K562 (cell line): ENCODE data around the gene ING4. TPM values are rescaled to one million over a fixed set of nuclear protein-coding genes. Genes with fewer than 3 reads are reported as not detected.

Experiments used
- CBX1 ChIP-seq: sonication (generic); IDR thresholded peaks from 2 replicates; pipeline ENCODE4 v1.6.1; 2016; ENCODE audit warnings: antibody characterized with exemption, low read depth, mild to moderate bottlenecking
- KDM4B ChIP-seq, 2 experiments: fragments of 450-650 bp in 1 of 2; sonication (generic) in 1 of 2; IDR thresholded peaks; 2 replicates each; pipeline ENCODE4 v1.6.1; 2016 to 2017; ENCODE audit warnings: borderline replicate concordance in 2 of 2, antibody characterized with exemption in 1 of 2, low read depth in 1 of 2, mild to moderate bottlenecking in 1 of 2
- NCOA6 ChIP-seq: fragments of 450-650 bp; IDR thresholded peaks from 2 replicates; pipeline ENCODE4 v1.6.1; 2017; ENCODE audit warnings: mild to moderate bottlenecking
- TEAD1 ChIP-seq, 2 experiments: fragments of 450-650 bp in 1 of 2; sonication (generic) in 1 of 2; formaldehyde crosslinking; IDR thresholded peaks; 2 replicates each; pipeline versions ENCODE4 v1.4.0 to v1.8.0; 2020 to 2022; ENCODE audit warnings: mild to moderate bottlenecking in 2 of 2, missing genetic modification reagents in 1 of 2
- TSC22D4 ChIP-seq: fragments of 450-650 bp; IDR thresholded peaks from 2 replicates; pipeline ENCODE4 v1.6.1; 2016; ENCODE audit warnings: missing genetic modification characterization, missing biosample characterization, control low read depth
- ZBTB1 ChIP-seq: sonication (generic); formaldehyde crosslinking; IDR thresholded peaks from 2 replicates; pipeline ENCODE4 v1.8.1; 2023; ENCODE audit warnings: missing genetic modification reagents, low read depth, mild to moderate bottlenecking, borderline replicate concordance
- ZFP30 ChIP-seq: fragments of 250-450 bp; sonication (Bioruptor Pico); IDR thresholded peaks from 2 replicates; pipeline ENCODE4 v1.8.0; 2022; ENCODE audit warnings: moderate library complexity, mild to moderate bottlenecking, inconsistent platforms, borderline replicate concordance
- ZNF41 ChIP-seq: fragments of 250-450 bp; sonication (Bioruptor Pico); conservative IDR thresholded peaks from 2 replicates; pipeline ENCODE4 v1.4.0; 2020; ENCODE audit warnings: mild to moderate bottlenecking
- ZNF830 ChIP-seq: fragments of 250-450 bp; sonication (Bioruptor Pico); IDR thresholded peaks from 2 replicates; pipeline ENCODE4 v1.5.0; 2021; ENCODE audit warnings: mild to moderate bottlenecking
- polyA plus RNA-seq, 8 experiments: library from polyadenylated mRNA; depleted of rRNA in 4 of 8; stranded (reverse) in 5 of 8; unstranded in 3 of 8; fragments of >200 nt; fragmentation: Nextera tagmentation in 2 of 8; fragmentation: Illumina TruSeq in 1 of 8; extraction: Ambion mirVana in 2 of 8; extraction: Trizol in 1 of 8; gene quantifications; 2 replicates each; pipeline versions ENCODE4 v1.2.1 to v1.2.3, GENCODE V29; 2011 to 2014; ENCODE audit warnings: inconsistent platforms in 1 of 8, missing spikeins in 1 of 8
- total RNA-seq, 7 experiments: library from RNA; depleted of rRNA in 6 of 7; stranded (reverse); fragments of >200 nt in 6 of 7; fragmentation: Illumina TruSeq in 2 of 7; extraction: Trizol in 2 of 7; gene quantifications; 2 replicates each; pipeline versions ENCODE4 v1.2.1 to v1.2.3, GENCODE V29; 2011 to 2021; ENCODE audit warnings: low replicate concordance in 1 of 7
- TF ChIP-seq, protein P1 (sequence below): fragments of 200-800 bp; sonication (Bioruptor generic); IDR thresholded peaks from 2 replicates; pipeline ENCODE4 v1.6.1; 2016; ENCODE audit warnings: missing genetic modification characterization, missing compliant biosample characterization
- TF ChIP-seq, protein P2 (sequence below), 2 experiments: fragments of 450-650 bp in 1 of 2; IDR thresholded peaks; 2 replicates each; pipeline ENCODE4 v1.6.1; 2011 to 2017; ENCODE audit warnings: low read depth in 2 of 2, antibody characterized with exemption in 1 of 2, borderline replicate concordance in 1 of 2, low read length in 1 of 2, mild to moderate bottlenecking in 1 of 2, mixed read lengths in 1 of 2; ENCODE audit not compliant: control insufficient read depth in 1 of 2
- TF ChIP-seq, protein P3 (sequence below), 2 experiments: fragments of 150-350 bp in 1 of 2; IDR thresholded peaks; 2 replicates each; pipeline ENCODE4 v1.6.1; 2012 to 2016; ENCODE audit warnings: low read depth in 2 of 2, low read length in 2 of 2, mild to moderate bottlenecking in 1 of 2, moderate library complexity in 1 of 2
- TF ChIP-seq, protein P4 (sequence below): fragments of 450-650 bp; IDR thresholded peaks from 2 replicates; pipeline ENCODE4 v1.6.1; 2016; ENCODE audit warnings: antibody characterized with exemption

ING4 gene
- total and polyA plus RNA-seq, 9 of the 15 experiments (the other 6 are each of a cell fraction or from before 2014, with no cell fraction given) = 6.6 to 30.2 (median 15.7) TPM

DNA sequence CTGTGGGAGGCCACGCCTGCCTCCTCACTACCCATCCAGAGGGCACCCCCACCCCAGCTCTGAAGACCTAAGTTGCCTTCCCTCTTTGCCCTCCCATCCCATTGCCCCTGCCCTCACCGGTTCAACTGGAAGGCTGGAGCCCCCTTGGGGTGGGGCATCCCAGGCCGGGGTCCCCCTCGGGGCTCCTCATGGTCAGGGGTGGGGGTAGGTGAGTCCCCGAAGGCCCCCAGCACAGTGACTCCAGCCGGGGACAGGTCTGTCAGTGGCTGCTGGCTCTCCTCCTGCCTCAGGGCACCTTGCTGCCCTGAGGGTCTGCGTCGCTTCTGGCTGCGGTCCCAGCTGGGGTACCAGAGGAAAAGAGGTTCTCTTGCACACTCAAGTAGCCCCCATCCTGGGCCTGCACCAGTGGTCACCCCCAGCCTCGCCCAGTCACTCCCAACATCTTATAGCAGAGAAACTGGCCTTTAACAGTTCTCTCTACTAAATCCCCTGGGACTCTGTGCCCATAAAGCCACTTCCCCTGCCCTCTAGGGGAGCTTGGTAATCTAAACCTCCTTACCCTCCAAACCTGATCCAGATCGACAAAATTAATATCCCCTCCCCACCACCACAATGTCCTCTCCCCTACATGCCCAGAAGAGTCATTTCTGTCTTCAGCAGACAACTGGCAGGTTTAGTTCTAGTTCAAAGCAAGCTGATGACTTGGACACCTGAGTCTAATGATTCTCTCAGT lies 32.6 kb upstream of the ING4 start (continued):
- TF ChIP-seq, protein P1, sequence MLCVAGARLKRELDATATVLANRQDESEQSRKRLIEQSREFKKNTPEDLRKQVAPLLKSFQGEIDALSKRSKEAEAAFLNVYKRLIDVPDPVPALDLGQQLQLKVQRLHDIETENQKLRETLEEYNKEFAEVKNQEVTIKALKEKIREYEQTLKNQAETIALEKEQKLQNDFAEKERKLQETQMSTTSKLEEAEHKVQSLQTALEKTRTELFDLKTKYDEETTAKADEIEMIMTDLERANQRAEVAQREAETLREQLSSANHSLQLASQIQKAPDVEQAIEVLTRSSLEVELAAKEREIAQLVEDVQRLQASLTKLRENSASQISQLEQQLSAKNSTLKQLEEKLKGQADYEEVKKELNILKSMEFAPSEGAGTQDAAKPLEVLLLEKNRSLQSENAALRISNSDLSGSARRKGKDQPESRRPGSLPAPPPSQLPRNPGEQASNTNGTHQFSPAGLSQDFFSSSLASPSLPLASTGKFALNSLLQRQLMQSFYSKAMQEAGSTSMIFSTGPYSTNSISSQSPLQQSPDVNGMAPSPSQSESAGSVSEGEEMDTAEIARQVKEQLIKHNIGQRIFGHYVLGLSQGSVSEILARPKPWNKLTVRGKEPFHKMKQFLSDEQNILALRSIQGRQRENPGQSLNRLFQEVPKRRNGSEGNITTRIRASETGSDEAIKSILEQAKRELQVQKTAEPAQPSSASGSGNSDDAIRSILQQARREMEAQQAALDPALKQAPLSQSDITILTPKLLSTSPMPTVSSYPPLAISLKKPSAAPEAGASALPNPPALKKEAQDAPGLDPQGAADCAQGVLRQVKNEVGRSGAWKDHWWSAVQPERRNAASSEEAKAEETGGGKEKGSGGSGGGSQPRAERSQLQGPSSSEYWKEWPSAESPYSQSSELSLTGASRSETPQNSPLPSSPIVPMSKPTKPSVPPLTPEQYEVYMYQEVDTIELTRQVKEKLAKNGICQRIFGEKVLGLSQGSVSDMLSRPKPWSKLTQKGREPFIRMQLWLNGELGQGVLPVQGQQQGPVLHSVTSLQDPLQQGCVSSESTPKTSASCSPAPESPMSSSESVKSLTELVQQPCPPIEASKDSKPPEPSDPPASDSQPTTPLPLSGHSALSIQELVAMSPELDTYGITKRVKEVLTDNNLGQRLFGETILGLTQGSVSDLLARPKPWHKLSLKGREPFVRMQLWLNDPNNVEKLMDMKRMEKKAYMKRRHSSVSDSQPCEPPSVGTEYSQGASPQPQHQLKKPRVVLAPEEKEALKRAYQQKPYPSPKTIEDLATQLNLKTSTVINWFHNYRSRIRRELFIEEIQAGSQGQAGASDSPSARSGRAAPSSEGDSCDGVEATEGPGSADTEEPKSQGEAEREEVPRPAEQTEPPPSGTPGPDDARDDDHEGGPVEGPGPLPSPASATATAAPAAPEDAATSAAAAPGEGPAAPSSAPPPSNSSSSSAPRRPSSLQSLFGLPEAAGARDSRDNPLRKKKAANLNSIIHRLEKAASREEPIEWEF (CRISPR knock-in tag) = no peak
- TF ChIP-seq ZNF41 (CRISPR knock-in tag) (no peak), ZFP30 (CRISPR knock-in tag) (no peak), KDM4B (IDR thresholded peaks at IDR 0.05; ENCODE audit: borderline replicate concordance in 2 of 2, low read depth in 1 of 2) (no peak), TEAD1 (CRISPR knock-in tag; IDR thresholded peaks at IDR 0.05) (no peak), NCOA6 (no peak), CBX1 (no peak), TSC22D4 (no peak), ZNF830 (CRISPR knock-in tag) (no peak), ZBTB1 (CRISPR knock-in tag) (no peak)
- TF ChIP-seq, protein P2, sequence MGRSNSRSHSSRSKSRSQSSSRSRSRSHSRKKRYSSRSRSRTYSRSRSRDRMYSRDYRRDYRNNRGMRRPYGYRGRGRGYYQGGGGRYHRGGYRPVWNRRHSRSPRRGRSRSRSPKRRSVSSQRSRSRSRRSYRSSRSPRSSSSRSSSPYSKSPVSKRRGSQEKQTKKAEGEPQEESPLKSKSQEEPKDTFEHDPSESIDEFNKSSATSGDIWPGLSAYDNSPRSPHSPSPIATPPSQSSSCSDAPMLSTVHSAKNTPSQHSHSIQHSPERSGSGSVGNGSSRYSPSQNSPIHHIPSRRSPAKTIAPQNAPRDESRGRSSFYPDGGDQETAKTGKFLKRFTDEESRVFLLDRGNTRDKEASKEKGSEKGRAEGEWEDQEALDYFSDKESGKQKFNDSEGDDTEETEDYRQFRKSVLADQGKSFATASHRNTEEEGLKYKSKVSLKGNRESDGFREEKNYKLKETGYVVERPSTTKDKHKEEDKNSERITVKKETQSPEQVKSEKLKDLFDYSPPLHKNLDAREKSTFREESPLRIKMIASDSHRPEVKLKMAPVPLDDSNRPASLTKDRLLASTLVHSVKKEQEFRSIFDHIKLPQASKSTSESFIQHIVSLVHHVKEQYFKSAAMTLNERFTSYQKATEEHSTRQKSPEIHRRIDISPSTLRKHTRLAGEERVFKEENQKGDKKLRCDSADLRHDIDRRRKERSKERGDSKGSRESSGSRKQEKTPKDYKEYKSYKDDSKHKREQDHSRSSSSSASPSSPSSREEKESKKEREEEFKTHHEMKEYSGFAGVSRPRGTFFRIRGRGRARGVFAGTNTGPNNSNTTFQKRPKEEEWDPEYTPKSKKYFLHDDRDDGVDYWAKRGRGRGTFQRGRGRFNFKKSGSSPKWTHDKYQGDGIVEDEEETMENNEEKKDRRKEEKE (IDR thresholded peaks at IDR 0.05; ENCODE audit: borderline replicate concordance in 1 of 2, control insufficient read depth in 1 of 2, low read depth in 2 of 2, low read length in 1 of 2) = no peak
- TF ChIP-seq, protein P3, sequence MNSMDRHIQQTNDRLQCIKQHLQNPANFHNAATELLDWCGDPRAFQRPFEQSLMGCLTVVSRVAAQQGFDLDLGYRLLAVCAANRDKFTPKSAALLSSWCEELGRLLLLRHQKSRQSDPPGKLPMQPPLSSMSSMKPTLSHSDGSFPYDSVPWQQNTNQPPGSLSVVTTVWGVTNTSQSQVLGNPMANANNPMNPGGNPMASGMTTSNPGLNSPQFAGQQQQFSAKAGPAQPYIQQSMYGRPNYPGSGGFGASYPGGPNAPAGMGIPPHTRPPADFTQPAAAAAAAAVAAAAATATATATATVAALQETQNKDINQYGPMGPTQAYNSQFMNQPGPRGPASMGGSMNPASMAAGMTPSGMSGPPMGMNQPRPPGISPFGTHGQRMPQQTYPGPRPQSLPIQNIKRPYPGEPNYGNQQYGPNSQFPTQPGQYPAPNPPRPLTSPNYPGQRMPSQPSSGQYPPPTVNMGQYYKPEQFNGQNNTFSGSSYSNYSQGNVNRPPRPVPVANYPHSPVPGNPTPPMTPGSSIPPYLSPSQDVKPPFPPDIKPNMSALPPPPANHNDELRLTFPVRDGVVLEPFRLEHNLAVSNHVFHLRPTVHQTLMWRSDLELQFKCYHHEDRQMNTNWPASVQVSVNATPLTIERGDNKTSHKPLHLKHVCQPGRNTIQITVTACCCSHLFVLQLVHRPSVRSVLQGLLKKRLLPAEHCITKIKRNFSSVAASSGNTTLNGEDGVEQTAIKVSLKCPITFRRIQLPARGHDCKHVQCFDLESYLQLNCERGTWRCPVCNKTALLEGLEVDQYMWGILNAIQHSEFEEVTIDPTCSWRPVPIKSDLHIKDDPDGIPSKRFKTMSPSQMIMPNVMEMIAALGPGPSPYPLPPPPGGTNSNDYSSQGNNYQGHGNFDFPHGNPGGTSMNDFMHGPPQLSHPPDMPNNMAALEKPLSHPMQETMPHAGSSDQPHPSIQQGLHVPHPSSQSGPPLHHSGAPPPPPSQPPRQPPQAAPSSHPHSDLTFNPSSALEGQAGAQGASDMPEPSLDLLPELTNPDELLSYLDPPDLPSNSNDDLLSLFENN (IDR thresholded peaks at IDR 0.05; ENCODE audit: low read depth in 2 of 2, low read length in 2 of 2) = no peak
- TF ChIP-seq, protein P4, sequence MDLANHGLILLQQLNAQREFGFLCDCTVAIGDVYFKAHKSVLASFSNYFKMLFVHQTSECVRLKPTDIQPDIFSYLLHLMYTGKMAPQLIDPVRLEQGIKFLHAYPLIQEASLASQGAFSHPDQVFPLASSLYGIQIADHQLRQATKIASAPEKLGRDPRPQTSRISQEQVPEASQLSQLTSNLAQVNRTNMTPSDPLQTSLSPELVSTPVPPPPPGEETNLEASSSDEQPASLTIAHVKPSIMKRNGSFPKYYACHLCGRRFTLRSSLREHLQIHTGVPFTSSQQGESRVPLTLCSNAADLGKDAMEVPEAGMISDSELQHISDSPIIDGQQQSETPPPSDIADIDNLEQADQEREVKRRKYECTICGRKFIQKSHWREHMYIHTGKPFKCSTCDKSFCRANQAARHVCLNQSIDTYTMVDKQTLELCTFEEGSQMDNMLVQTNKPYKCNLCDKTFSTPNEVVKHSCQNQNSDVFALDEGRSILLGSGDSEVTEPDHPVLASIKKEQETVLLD = no peak
